Measurements from ENCODE around the gene RPS3A.

The RPS3A gene

GRCh38 chr4:151150821-151151580 is 51.6 kb downstream of the RPS3A start:
- no peaks in the 10 kb centered on the region for H3K36me3 ChIP-seq
- H3K27me3 ChIP-seq, result no peaks in the 10 kb centered on the region
- H3K4me1 ChIP-seq (ENCODE audit: control insufficient read depth in 1 of 2, insufficient read depth in 1 of 2, low read depth in 1 of 2, low read length in 1 of 2), result no peaks in the 10 kb centered on the region
- H3K27ac ChIP-seq, result no peak overlapping the region
- no peaks in the 10 kb centered on the region for H3K9me3 ChIP-seq
- TF ChIP-seq, protein P1, sequence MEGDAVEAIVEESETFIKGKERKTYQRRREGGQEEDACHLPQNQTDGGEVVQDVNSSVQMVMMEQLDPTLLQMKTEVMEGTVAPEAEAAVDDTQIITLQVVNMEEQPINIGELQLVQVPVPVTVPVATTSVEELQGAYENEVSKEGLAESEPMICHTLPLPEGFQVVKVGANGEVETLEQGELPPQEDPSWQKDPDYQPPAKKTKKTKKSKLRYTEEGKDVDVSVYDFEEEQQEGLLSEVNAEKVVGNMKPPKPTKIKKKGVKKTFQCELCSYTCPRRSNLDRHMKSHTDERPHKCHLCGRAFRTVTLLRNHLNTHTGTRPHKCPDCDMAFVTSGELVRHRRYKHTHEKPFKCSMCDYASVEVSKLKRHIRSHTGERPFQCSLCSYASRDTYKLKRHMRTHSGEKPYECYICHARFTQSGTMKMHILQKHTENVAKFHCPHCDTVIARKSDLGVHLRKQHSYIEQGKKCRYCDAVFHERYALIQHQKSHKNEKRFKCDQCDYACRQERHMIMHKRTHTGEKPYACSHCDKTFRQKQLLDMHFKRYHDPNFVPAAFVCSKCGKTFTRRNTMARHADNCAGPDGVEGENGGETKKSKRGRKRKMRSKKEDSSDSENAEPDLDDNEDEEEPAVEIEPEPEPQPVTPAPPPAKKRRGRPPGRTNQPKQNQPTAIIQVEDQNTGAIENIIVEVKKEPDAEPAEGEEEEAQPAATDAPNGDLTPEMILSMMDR (IDR thresholded peaks at IDR 0.05), result no peak
- H3K4me3 ChIP-seq (ENCODE audit: low read depth in 1 of 2, low read length in 1 of 2), result no peak overlapping the region

GRCh38 chr4:151152028-151152427 is 52.6 kb downstream of the RPS3A start:
- Histone ChIP-seq H3K4me3 (ENCODE audit: low read depth in 1 of 2, low read length in 1 of 2) (no peak overlapping the region), H3K4me1 (ENCODE audit: control insufficient read depth in 1 of 2, insufficient read depth in 1 of 2, low read depth in 1 of 2, low read length in 1 of 2) (no peaks in the 10 kb centered on the region)

DNA sequence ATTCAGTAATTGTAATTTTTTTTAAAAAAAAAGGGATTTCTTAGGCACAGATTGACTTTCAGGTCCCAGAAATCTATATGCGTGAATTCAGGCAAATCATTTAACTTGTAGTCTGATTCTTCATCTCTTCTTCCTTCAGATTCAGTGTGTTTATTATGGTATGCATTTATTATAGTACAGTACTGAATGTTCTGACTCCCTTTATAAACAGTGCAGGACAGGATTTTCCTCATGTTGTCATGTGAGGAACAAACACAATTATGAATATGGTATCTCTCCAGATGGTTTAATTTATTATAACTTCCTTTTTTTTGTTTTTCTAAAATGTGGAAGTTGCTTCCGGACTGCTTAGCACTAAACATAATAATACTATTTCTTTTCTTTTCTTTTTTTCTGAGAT is 54.2 kb downstream of the RPS3A start:
- TF ChIP-seq, protein P1 (IDR thresholded peaks at IDR 0.05), result no peak
- no peaks in the 10 kb centered on the region for H3K36me3 ChIP-seq
- H3K27me3 ChIP-seq, result no peaks in the 10 kb centered on the region
- H3K27ac ChIP-seq, result no peak overlapping the region
- no peaks in the 10 kb centered on the region for H3K9me3 ChIP-seq
- H3K4me1 ChIP-seq (ENCODE audit: control insufficient read depth in 1 of 2, insufficient read depth in 1 of 2, low read depth in 1 of 2, low read length in 1 of 2), result no peaks in the 10 kb centered on the region
- H3K4me3 ChIP-seq (ENCODE audit: low read depth in 1 of 2, low read length in 1 of 2), result no peak overlapping the region

More at GRCh38 chr4:151152028-151152427, 52.6 kb downstream of the RPS3A start:
- Histone ChIP-seq H3K27me3 (no peaks in the 10 kb centered on the region), H3K9me3 (no peaks in the 10 kb centered on the region), H3K36me3 (no peaks in the 10 kb centered on the region), H3K27ac (no peak overlapping the region)
- TF ChIP-seq, protein P1 (IDR thresholded peaks at IDR 0.05), result no peak

All from neutrophil (primary cell).